Nucleus accumbens (tissue), 56 donors: ENCODE data around the gene SBNO2.
"Not testable (repeated sequence)": the region's sequence is repeated elsewhere in the genome, so short reads cannot be mapped to it uniquely, and the experiment has no call there.

ENCODE experiments used
- DNase-seq, 56 donors: peaks; one replicate each; lab custom pipeline; 2025; lab: John Stamatoyannopoulos, UW

The SBNO2 gene

GRCh38 chr19:1139126-1139525, 34.9 kb downstream of the SBNO2 start:
- DNase-seq: no peak

- no peak for DNase-seq
These were observed 35.9 kb downstream of the SBNO2 start for GRCh38 chr19:1138121-1138520.

- DNase-seq: no peak
These were observed 37.3 kb downstream of the SBNO2 start for GRCh38 chr19:1136621-1137317.

GRCh38 chr19:1136201-1136600, 37.9 kb downstream of the SBNO2 start:
- no peak for DNase-seq

- no peak for DNase-seq
These were observed 38.6 kb downstream of the SBNO2 start for GRCh38 chr19:1135454-1135853.

GRCh38 chr19:1134431-1134830, 39.6 kb downstream of the SBNO2 start:
- no peak for DNase-seq

GRCh38 chr19:1133471-1133929, 40.6 kb downstream of the SBNO2 start:
- DNase-seq: no peak

GRCh38 chr19:1132552-1133383, 41.3 kb downstream of the SBNO2 start:
- peak in 1 of 56 donors; percentile 6 for DNase-seq

GRCh38 chr19:1131718-1132551, 42.1 kb downstream of the SBNO2 start:
- peak in 18 of 56 donors; percentile 3 to 63 (median 18) for DNase-seq

- DNase-seq: no peak
These were observed 43.0 kb downstream of the SBNO2 start for GRCh38 chr19:1130771-1131717.

- no peak for DNase-seq
These were observed 44.5 kb downstream of the SBNO2 start for GRCh38 chr19:1129535-1129934.

- not testable (repeated sequence) for DNase-seq
These were observed 45.0 kb downstream of the SBNO2 start for GRCh38 chr19:1129084-1129483.

- DNase-seq: no peak
These were observed 46.0 kb downstream of the SBNO2 start for GRCh38 chr19:1128106-1128505.

GRCh38 chr19:1126984-1127760, 46.9 kb downstream of the SBNO2 start:
- no peak for DNase-seq

GRCh38 chr19:1125601-1126467, 48.2 kb downstream of the SBNO2 start:
- DNase-seq: no peak

GRCh38 chr19:1123885-1124677, 50.0 kb downstream of the SBNO2 start:
- no peak for DNase-seq

- no peak for DNase-seq
These were observed 50.7 kb downstream of the SBNO2 start for GRCh38 chr19:1123381-1123780.
